Endothelial cell of hepatic sinusoid (primary cell): ENCODE results near the gene BLM.

Experiments
- in situ Hi-C: cut with HindIII; loops from 2 replicates; pipeline ENCODE4 v1.10.0; 2017; ENCODE audit warnings: low sequenced_read_pairs

The BLM gene

GRCh38 chr15:90817117-90818057 lies 100.2 kb downstream of the BLM start:
- in situ Hi-C loops, result no loop called here

- in situ Hi-C loops, result no loop called here
Observed at GRCh38 chr15:90818251-90819210, 101.4 kb downstream of the BLM start.

DNA sequence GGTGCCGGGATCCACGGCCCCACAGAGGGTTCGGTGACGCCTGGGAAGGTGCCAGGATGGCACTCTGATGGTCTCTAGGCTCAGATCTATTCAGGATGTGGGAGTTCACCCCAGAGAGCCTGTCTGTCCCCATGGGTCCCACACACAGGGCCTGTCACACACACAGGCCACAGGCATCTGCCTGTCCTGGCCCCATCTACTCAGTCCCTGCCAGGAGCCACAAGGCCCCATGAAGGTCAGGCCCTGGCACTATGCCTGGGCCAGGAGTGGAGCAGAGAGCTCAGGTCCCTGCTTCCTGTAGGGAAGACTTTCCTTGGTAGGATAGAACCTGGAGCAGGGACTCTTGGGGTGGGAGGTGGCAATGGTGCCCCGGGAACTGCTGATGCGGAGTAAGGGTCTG lies 102.2 kb downstream of the BLM start:
- in situ Hi-C loops, result no loop called here

- in situ Hi-C loops, result no loop called here
Observed at GRCh38 chr15:90819850-90820249, 102.7 kb downstream of the BLM start.

DNA sequence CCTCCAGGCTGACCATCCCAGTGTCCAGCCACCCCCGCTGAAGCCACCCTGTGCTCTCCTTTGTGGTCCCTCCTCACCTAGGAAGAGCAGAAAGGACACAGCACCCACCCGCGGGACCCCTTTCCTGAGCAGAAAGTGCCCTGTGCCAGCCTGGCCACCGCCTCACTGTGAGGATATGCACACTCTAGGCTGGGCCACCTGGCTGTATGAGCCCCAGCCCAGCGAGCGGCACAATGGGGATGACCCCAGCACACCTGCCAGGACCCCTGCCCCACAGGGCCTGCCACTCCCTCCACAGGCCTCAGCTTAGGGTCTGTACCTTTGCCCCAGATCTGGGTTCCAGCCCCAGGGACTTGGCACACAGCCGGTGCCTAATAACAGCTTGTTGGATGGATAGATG lies 103.3 kb downstream of the BLM start:
- in situ Hi-C loops, result no loop called here

DNA sequence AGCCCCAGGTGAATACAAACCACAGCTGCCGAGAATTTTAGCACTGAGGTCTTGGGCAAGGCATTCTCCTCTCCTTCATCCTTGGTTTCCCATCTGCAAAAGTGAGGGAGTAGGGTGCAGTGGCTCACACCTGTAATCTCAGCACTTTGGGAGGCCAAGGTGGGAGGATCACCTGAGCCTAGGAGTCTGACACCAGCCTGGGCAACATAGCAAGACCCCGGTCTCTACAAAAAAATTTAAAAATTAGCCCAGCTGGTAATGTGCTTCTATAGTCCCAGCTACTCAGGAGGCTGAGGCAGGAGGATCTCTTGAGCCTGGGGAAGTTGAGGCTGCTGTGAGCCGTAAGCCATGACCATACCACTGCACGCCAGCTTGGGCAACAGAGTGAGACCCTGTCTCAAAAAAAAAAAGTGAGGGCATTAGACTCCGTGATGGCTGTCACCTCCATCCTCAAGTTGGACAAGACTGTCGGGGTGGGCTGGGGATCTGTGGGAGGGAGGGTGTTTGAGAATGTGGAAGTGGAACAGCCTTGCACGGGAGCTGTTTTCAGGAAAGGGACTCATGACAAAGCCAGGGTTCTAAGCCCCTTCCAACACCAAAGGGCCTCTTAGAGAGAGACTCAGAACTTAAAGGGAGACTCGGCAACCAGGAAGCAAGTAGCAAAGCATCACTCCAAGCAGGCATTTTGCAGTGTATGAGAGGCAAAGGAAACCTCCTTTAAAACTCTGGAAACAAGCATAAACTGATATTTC lies 105.2 kb downstream of the BLM start:
- in situ Hi-C loops, result no loop called here

DNA sequence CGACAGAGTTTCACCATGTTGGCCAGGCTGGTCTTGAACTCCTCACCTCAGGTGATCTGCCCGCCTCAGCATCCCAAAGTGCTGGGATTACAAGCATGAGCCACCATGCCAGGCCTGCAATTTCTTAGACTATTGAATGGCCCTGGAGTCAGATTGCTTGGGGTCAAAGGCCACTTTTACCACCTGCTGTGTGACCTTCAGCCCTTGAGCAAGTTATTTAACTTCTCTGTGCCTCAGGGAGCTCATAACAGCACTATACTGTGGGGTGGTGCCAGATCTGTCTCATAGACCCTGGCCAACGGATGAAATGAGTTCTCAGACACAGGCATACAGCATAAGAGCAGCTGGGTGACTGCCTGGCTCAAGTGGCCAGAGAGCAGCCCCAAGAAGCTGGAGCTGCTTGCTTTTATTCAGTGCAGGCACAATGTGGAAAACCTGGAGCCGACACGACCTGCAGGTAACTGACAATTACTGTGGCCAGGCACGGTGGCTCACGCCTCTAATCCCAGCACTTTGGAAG lies 106.4 kb downstream of the BLM start:
- in situ Hi-C loops, result no loop called here

GRCh38 chr15:90825115-90825899 lies 108.2 kb downstream of the BLM start:
- in situ Hi-C loops, result loop anchor here (25.0 kb wide), 1 partner anchor 112 kb away; the partner anchor contains the start of genes HDDC3 and UNC45A

DNA sequence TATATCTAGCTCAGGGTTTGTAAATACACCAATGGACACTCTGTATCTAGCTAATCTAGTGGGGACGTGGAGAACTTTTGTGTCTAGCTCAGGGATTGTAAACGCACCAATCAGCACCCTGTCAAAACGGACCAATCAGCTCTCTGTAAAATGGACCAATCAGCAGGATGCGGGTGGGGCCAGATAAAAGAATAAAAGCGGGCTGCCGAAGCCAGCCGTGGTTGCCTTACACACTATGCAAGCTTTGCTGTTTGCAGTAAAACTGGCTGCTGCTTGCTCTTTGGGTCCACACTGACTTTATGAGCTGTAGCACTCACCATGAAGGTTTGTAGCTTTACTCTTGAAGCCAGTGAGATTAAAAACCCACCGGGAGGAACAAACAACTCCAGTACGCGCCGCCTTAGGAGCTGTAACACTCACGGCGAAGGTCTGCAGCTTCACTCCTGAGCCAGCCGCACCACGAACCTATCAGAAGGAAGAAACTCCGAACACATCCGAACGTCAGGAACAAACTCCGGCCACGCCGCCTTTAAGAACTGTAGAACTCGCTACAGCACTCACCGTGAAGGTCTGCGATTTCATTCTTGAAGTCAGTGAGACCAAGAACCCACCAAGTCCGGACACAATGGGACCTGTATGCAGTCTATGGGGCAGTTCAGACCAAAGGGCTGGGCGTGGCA lies 109.2 kb downstream of the BLM start:
- in situ Hi-C loops, result loop anchor here (25.0 kb wide), 1 partner anchor 111 kb away; the partner anchor contains the start of genes HDDC3 and UNC45A

DNA sequence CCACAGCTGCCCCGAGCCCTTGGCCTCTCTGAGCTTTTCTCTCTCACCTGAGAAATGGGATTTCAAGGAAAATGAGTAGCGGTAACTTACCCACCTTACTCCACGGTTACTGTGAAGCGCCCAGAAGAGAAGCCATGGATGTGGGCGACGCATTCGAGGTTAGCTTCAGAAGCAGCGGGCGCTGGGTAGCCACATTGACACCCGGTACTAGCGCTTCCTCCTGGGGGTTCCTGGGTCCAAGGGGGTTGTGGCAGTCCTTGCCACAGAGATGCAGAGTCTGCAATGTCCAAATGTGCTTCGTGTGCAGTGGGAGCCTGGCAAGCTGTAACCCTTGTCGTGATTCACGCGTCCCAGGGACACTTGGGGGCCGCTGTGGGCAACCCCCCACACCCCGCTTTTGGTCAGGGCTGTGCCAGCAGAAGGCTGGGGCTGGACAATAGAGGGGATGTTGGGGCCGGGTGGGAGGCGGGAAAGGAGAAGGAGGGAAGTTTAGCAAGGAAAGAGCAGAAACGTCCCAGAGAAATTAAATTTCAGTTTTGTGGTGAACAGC lies 109.8 kb downstream of the BLM start:
- in situ Hi-C loops, result loop anchor here (25.0 kb wide), 1 partner anchor 110 kb away; the partner anchor contains the start of genes HDDC3 and UNC45A

DNA sequence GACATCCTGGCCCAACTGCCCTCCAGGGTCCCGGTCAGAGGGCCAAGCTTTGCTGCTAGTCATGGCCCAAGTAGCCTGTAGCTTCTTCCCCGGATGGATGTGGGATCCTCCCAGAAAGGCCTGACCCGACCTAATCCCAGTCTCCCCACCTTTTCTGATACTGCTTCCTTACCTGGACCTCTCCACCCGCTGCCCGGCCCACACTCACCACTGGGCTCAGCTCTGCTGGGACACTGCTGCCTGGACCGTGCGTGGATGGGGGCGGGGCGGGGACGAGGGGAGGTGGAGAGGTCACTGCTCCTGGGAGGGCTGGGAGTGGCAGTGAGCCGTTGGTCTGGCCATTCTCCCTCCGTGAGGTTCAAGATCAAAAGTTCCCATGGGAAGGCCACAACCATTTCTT lies 111.0 kb downstream of the BLM start:
- in situ Hi-C loops, result loop anchor here (25.0 kb wide), 1 partner anchor 109 kb away; the partner anchor contains the start of genes HDDC3 and UNC45A

DNA sequence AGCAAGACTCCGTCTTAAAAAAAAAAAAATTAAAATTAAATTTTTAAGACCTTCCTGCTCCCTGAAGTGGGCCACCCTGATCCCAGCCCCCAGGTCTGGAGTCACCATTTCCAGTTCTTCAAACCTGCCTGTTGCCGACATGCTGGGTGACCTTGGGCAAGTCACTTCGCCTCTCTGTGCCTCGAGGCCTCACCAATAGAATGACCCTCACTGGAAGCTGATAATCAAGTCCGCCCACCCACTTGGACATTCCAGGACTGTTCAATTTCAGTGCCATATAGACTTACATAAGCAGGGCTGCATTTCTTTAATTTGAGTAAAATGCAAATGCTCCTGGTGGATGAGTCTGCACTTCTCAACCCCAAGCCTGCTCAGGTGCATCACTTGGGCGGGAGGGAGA lies 112.0 kb downstream of the BLM start:
- in situ Hi-C loops, result loop anchor here (25.0 kb wide), 1 partner anchor 108 kb away; the partner anchor contains the start of genes HDDC3 and UNC45A

- in situ Hi-C loops, result loop anchor here (25.0 kb wide), 1 partner anchor 107 kb away; the partner anchor contains the start of genes HDDC3 and UNC45A
Observed at GRCh38 chr15:90829942-90830440, 112.8 kb downstream of the BLM start.

DNA sequence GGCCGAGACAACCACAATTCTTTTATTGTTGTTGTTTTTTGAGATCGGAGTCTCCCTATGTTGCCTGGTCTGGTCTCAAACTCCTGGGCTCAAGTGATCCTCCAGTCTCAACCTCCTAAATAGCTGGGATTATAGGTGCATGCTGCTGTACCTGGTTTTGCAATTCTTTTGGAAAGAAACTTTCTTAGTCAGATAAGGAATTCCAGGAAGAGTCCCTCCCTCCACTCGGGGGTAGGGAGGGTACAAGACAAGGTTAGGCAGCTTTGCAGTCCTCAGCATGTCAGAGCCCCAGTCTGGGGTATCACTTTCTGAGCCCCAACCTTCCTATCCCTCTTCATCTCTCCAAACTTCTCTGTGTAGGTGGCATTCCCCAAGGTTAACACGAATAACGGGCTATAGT lies 117.5 kb downstream of the BLM start:
- in situ Hi-C loops, result loop anchor here (25.0 kb wide), 1 partner anchor 103 kb away; the partner anchor contains the start of genes HDDC3 and UNC45A

DNA sequence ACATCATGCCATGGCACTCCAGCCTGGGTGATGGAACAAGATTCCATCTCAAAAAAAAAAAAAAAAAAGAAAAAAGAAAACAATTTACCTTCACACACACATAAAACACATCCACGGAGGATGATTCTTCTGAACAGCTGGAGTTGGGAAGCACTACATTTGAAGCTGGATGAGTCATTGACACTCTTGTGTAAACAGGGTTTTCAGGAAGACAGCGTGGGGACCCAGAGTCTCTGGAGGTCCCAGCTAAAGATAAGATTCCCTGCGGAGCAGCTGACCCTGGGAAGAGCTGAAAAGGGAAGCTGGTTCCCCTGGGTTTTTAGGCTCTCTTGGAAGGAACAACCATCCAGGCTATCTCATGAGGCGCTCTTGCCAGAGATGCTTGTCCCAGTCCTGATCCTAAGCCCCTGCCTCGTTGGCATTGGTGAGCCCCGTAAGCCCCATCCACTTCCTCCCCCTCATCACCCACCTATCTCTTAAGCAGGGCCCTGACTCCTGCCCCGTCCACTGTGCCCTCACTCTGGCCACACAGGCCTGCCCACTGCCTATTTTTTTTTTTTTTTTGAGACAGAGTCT lies 119.2 kb downstream of the BLM start:
- in situ Hi-C loops, result loop anchor here (25.0 kb wide), 1 partner anchor 101 kb away; the partner anchor contains the start of genes HDDC3 and UNC45A

DNA sequence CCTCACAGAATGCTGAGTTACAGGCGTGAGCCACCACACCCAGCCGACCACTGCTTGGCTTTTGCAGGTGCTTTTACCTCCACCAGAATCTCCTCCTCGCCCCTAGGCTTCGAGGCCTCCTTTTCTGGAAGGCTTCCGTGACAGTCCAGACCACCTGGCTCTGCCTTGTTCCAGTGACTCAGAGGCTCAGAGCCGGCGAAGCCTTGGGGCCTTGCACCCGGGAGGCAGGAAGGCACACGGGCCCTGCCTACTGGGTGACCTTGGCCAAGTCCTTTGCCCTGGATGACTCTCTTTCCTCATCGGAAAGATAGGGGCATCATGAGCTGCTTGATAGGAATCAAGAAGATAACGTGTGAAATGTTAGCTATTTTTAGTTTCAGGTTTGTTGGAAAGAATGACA lies 119.9 kb downstream of the BLM start:
- in situ Hi-C loops, result loop anchor here (25.0 kb wide), 1 partner anchor 100 kb away; the partner anchor contains the start of genes HDDC3 and UNC45A

DNA sequence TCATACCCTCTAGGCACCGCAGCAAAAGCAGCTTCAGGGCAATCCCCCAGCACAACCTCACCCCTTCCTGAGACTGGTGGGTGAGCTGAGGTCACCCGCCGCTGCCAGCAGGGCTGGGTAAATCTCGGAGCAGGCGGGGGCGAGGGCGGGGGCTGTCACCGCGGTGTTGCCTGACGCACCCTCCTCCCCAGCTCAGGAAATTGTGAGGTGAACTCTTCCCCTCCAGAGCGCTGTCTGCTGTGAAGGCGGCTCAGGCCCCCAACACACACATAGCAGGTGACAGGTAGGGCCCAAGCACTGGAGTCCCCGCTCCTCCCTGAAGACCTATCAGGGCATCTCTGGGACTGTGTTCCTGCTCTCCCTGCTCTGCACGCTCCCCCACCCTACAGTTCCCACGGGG lies 121.0 kb downstream of the BLM start:
- in situ Hi-C loops, result loop anchor here (25.0 kb wide), 1 partner anchor 99 kb away; the partner anchor contains the start of genes HDDC3 and UNC45A
